GM23338 (cell line): Measurements from ENCODE around the gene SPINT2. TPM values are rescaled to one million over a fixed set of nuclear protein-coding genes. Genes with fewer than 3 reads are reported as not detected.
A peak's percentile ranks its signal among the peaks of the same experiment; 100 is the strongest.

Experiments
- ATAC-seq: fragments of 200-7000 bp; cut with Tn5 transposase; 3 replicates; pipeline ENCODE4 v1.9.1; 2020
- DNase-seq: peaks from one replicate; pipeline ENCODE4 v3.0.0-alpha.2; 2015; ENCODE audit warnings: low spot score
- H2AFZ ChIP-seq: fragments of 200-600 bp; sonication (generic); 2 replicates; pipeline ENCODE4 v1.8.0; 2016; ENCODE audit warnings: antibody characterized with exemption, mild to moderate bottlenecking, moderate library complexity
- H3F3A ChIP-seq: fragments of 200-600 bp; sonication (generic); replicated peaks from 2 replicates; pipeline ENCODE4 v1.8.0; 2017; ENCODE audit warnings: antibody characterized with exemption, mixed run types, low read depth
- H3K27ac ChIP-seq: fragments of 200-600 bp; sonication (generic); 2 replicates; pipeline ENCODE4 v1.6.1; 2016; ENCODE audit warnings: low read depth
- H3K27me3 ChIP-seq: fragments of 200-600 bp; sonication (generic); 2 replicates; pipeline ENCODE4 v1.8.0; 2016; ENCODE audit warnings: mild to moderate bottlenecking, mixed run types, moderate library complexity; ENCODE audit not compliant: insufficient read depth
- H3K36me3 ChIP-seq: fragments of 200-600 bp; sonication (generic); 2 replicates; pipeline ENCODE4 v1.8.0; 2016; ENCODE audit warnings: mild to moderate bottlenecking; ENCODE audit not compliant: insufficient read depth
- H3K4me1 ChIP-seq: fragments of 200-600 bp; sonication (generic); 2 replicates; pipeline ENCODE4 v1.8.0; 2016; ENCODE audit warnings: mild to moderate bottlenecking, moderate library complexity; ENCODE audit not compliant: insufficient read depth
- H3K4me2 ChIP-seq: fragments of 200-600 bp; sonication (generic); 2 replicates; pipeline ENCODE4 v1.7.1; 2017; ENCODE audit warnings: mixed run types
- H3K4me3 ChIP-seq: fragments of 200-600 bp; sonication (generic); 2 replicates; pipeline ENCODE4 v1.6.1; 2016; ENCODE audit warnings: mixed run types
- H3K79me2 ChIP-seq: fragments of 200-600 bp; sonication (generic); replicated peaks from 2 replicates; pipeline ENCODE4 v1.8.0; 2017; ENCODE audit warnings: mild to moderate bottlenecking; ENCODE audit not compliant: insufficient read depth
- H3K9me2 ChIP-seq: fragments of 200-600 bp; sonication (generic); 2 replicates; pipeline ENCODE4 v1.8.0; 2017; ENCODE audit not compliant: insufficient read depth
- H4K20me1 ChIP-seq: fragments of 200-600 bp; sonication (generic); replicated peaks from 2 replicates; pipeline ENCODE4 v1.8.0; 2017; ENCODE audit warnings: mild to moderate bottlenecking; ENCODE audit not compliant: insufficient read depth
- H3K27ac Mint-ChIP-seq: 2 replicates; pipeline ENCODE4 v1.8.0; 2020; ENCODE audit warnings: inconsistent platforms, mild to moderate bottlenecking, moderate library complexity, mixed read lengths
- H3K27me3 Mint-ChIP-seq: 3 replicates; pipeline ENCODE4 v1.8.0; 2022; ENCODE audit warnings: low read depth, mild to moderate bottlenecking, moderate library complexity, mixed read lengths, inconsistent platforms; ENCODE audit not compliant: insufficient read depth, poor library complexity
- H3K36me3 Mint-ChIP-seq: 3 replicates; pipeline ENCODE4 v1.8.0; 2021; ENCODE audit warnings: low read depth, mild to moderate bottlenecking, inconsistent platforms, moderate library complexity, mixed read lengths
- H3K4me1 Mint-ChIP-seq: 3 replicates; pipeline ENCODE4 v1.8.0; 2020; ENCODE audit warnings: mild to moderate bottlenecking, inconsistent platforms, mixed read lengths
- H3K4me3 Mint-ChIP-seq: 3 replicates; pipeline ENCODE4 v1.8.0; 2021; ENCODE audit warnings: moderate library complexity, mild to moderate bottlenecking, inconsistent platforms, mixed read lengths
- H3K9me3 Mint-ChIP-seq: 3 replicates; pipeline ENCODE4 v1.8.0; 2020; ENCODE audit warnings: moderate library complexity, mild to moderate bottlenecking, inconsistent platforms, mixed read lengths
- CTCF ChIP-seq, 2 experiments: fragments of 200-600 bp in 1 of 2; sonication (generic) in 1 of 2; conservative IDR thresholded peaks; 2 replicates each; pipeline versions ENCODE4 v1.5.1 to v1.6.1; 2016 to 2017; ENCODE audit warnings: antibody characterized with exemption in 2 of 2, low read depth in 2 of 2, mild to moderate bottlenecking in 2 of 2, moderate library complexity in 1 of 2
- ETS1 ChIP-seq: IDR thresholded peaks from 2 replicates; pipeline ENCODE4 v1.6.1; 2016; ENCODE audit warnings: antibody characterized with exemption
- EZH2 ChIP-seq: fragments of 200-600 bp; sonication (generic); IDR thresholded peaks from one replicate; pipeline ENCODE4 v1.8.0; 2017; ENCODE audit warnings: antibody characterized with exemption, mild to moderate bottlenecking, low read depth; ENCODE audit not compliant: unreplicated experiment
- JUNB ChIP-seq: IDR thresholded peaks from one replicate; pipeline ENCODE4 v1.6.1; 2016; ENCODE audit warnings: antibody characterized with exemption; ENCODE audit not compliant: unreplicated experiment
- POLR2AphosphoS5 ChIP-seq: IDR thresholded peaks from 2 replicates; pipeline ENCODE4 v1.6.1; 2016; ENCODE audit warnings: antibody characterized with exemption, low read depth
- REST ChIP-seq: IDR thresholded peaks from one replicate; pipeline ENCODE4 v1.6.1; 2018; ENCODE audit warnings: antibody characterized with exemption; ENCODE audit not compliant: unreplicated experiment
- ZNF114 ChIP-seq: fragments of 250-450 bp; sonication (Bioruptor Pico); IDR thresholded peaks from 2 replicates; pipeline ENCODE4 v1.5.0; 2020; ENCODE audit warnings: mild to moderate bottlenecking, moderate library complexity
- ZNF331 ChIP-seq: fragments of 250-450 bp; sonication (Bioruptor Pico); IDR thresholded peaks from 2 replicates; pipeline ENCODE4 v1.5.0; 2020; ENCODE audit warnings: low read depth, mild to moderate bottlenecking, moderate library complexity
- ZNF462 ChIP-seq: fragments of 250-450 bp; sonication (Bioruptor Pico); IDR thresholded peaks from 2 replicates; pipeline ENCODE4 v1.5.0; 2020; ENCODE audit warnings: mild to moderate bottlenecking, moderate library complexity
- polyA plus RNA-seq: library from polyadenylated mRNA; unstranded; fragments of >200 nt; fragmentation: Nextera tagmentation; extraction: Ambion mirVana; gene quantifications from 2 replicates; pipeline ENCODE4 v1.2.1, GENCODE V29; 2016
- total RNA-seq: library from RNA; depleted of rRNA; stranded (reverse); fragments of >200 nt; shearing (Covaris generic); gene quantifications from 2 replicates; pipeline ENCODE4 v1.2.3, GENCODE V29; 2014

Gene SPINT2
- total and polyA plus RNA-seq, 2 experiments from 2014 or later: 319 to 468 TPM

GRCh38 chr19:38223119-38223523 is 41.3 kb upstream of the SPINT2 start:
- Mint-ChIP-seq H3K4me1 (peaks cover 28% of the 10 kb centered on the region), H3K36me3 (peaks cover 16% of the 10 kb centered on the region), H3K4me3 (peak overlapping the region; percentile 75), H3K27me3 (peaks cover 22% of the 10 kb centered on the region), H3K9me3 (no peaks in the 10 kb centered on the region; the same call in none of the 3 replicates), H3K27ac (no peak overlapping the region; the same call in 1 of the 2 replicates)
- no peak for DNase-seq
- Histone ChIP-seq H3F3A (peaks cover 26% of the 10 kb centered on the region), H2AFZ (peak overlapping the region; percentile 38; the same call in 1 of the 2 replicates), H3K4me2 (peak overlapping the region; percentile 84), H4K20me1 (0 out of 2 replicates have a peak, but pooled peaks cover 6% of the 10 kb centered on the region), H3K27ac (no peak overlapping the region), H3K4me3 (peak overlapping the region; percentile 72), H3K4me1 (peaks cover 26% of the 10 kb centered on the region), H3K9me2 (no peaks in the 10 kb centered on the region), H3K79me2 (peaks cover 11% of the 10 kb centered on the region), H3K27me3 (0 out of 2 replicates have a peak, but pooled peaks cover 4% of the 10 kb centered on the region), H3K36me3 (no peaks in the 10 kb centered on the region)
- no peak for ATAC-seq
- no peak for TF ChIP-seq ETS1
- no peak for TF ChIP-seq ZNF114 (CRISPR knock-in tag)

- Histone ChIP-seq H3K79me2 (peaks cover 11% of the 10 kb centered on the region), H3K9me2 (no peaks in the 10 kb centered on the region), H3K4me2 (peak overlapping the region; percentile 84), H3F3A (peaks cover 26% of the 10 kb centered on the region), H3K4me1 (peaks cover 26% of the 10 kb centered on the region), H4K20me1 (0 out of 2 replicates have a peak, but pooled peaks cover 6% of the 10 kb centered on the region), H3K27ac (no peak overlapping the region), H3K4me3 (peak overlapping the region; percentile 72), H3K27me3 (0 out of 2 replicates have a peak, but pooled peaks cover 4% of the 10 kb centered on the region), H2AFZ (peak overlapping the region; percentile 56; the same call in 1 of the 2 replicates), H3K36me3 (no peaks in the 10 kb centered on the region)
- Mint-ChIP-seq H3K9me3 (no peaks in the 10 kb centered on the region; the same call in none of the 3 replicates), H3K36me3 (peaks cover 12% of the 10 kb centered on the region), H3K4me1 (peaks cover 28% of the 10 kb centered on the region), H3K27me3 (peaks cover 23% of the 10 kb centered on the region), H3K4me3 (peak overlapping the region; percentile 75), H3K27ac (no peak overlapping the region)
- no peak for ATAC-seq
- no peak for DNase-seq
- no peak for TF ChIP-seq ZNF462 (CRISPR knock-in tag)
- TF ChIP-seq EZH2: no peak
- TF ChIP-seq JUNB: no peak
- no peak for TF ChIP-seq ZNF331 (CRISPR knock-in tag)
- no peak for TF ChIP-seq CTCF (conservative IDR thresholded peaks at IDR 0.05; ENCODE audit: low read depth in 2 of 2)
- TF ChIP-seq REST: no peak
- TF ChIP-seq POLR2AphosphoS5: no peak
Observed at GRCh38 chr19:38223617-38224013, 40.8 kb upstream of the SPINT2 start.
